ENCODE data around the gene RMDN3. TPM values are rescaled to one million over a fixed set of nuclear protein-coding genes. Genes with fewer than 3 reads are reported as not detected.

RMDN3 gene
- total and polyA plus RNA-seq, 9 of the 15 experiments (the other 6 are each of a cell fraction or from before 2014, with no cell fraction given): 8.1 to 38.2 (median 25.9) TPM

- no peak for TF ChIP-seq ZKSCAN8 (CRISPR knock-in tag; IDR thresholded peaks at IDR 0.05)
- TF ChIP-seq SMARCC2 (IDR thresholded peaks at IDR 0.05; ENCODE audit: low read depth): no peak; the same call in 1 of the 2 replicates
- TF ChIP-seq EWSR1 (IDR thresholded peaks at IDR 0.05; ENCODE audit: borderline replicate concordance, low read depth, partially characterized antibody): no peak
- TF ChIP-seq TFAP4 (CRISPR knock-in tag; IDR thresholded peaks at IDR 0.05; ENCODE audit: borderline replicate concordance): peak; percentile 98
- TF ChIP-seq ZC3H8 (IDR thresholded peaks at IDR 0.05): no peak
Observed at GRCh38 chr15:40694688-40695468, 60.2 kb downstream of the RMDN3 start, which contains the start of gene RAD51 (continued).

- DNase-seq (ENCODE audit: extremely low read depth in 1 of 4, low spot score in 3 of 4) (peak in 1 of 4 experiments; percentile 29), ATAC-seq (no peak), FAIRE-seq (no peak)
- ChIA-PET POLR2A (interaction anchor here (0.6 to 2.8 kb wide), 19 partner anchors 9 to 536 kb away, joined by 3 to 13 read pairs (median 4); partner anchors contain the start of genes GCHFR and SPINT1), CTCF (ENCODE audit: low intra/inter-chr PET ratio) (interaction anchor here (0.5 kb wide), 1 partner anchor 15 kb away, joined by 3 read pairs; no protein-coding TSS in a partner anchor)
- no TSS peak for BruUV-seq (replicated peaks)
- Histone ChIP-seq H3K9me3 (replicated peaks; ENCODE audit: control insufficient read depth, insufficient read depth, low read depth, low read length) (no peaks in the 10 kb centered on the region), H3K4me1 (replicated peaks in 1 of 2; ENCODE audit: control insufficient read depth in 2 of 2, insufficient read depth in 2 of 2, low read length in 2 of 2) (peaks cover 5 to 14% of the 10 kb centered on the region in 2 experiments; a peak in 4 of 5 replicates), H2AFZ (ENCODE audit: low read depth, low read length) (peak overlapping the region; percentile 93), H3K27ac (ENCODE audit: extremely low read depth, low read depth, low read length) (peak overlapping the region; percentile 90), H3K79me2 (ENCODE audit: control insufficient read depth, insufficient read depth, low read length) (peaks cover 48% of the 10 kb centered on the region), H4K20me1 (replicated peaks; ENCODE audit: control insufficient read depth, insufficient read depth, low read length) (no peaks in the 10 kb centered on the region), H3K36me3 (ENCODE audit: control insufficient read depth, insufficient read depth, low read length) (peaks cover 19% of the 10 kb centered on the region; the same call in 2 of the 3 replicates), H3K9me1 (ENCODE audit: control insufficient read depth, insufficient read depth, low read length) (no peaks in the 10 kb centered on the region), H3K4me3 (peak overlapping the region; percentile 54), H3K9ac (ENCODE audit: insufficient read depth in 1 of 2, low read depth in 2 of 2, low read length in 2 of 2) (peak overlapping the region; percentile 86 to 99), H3K27me3 (ENCODE audit: control insufficient read depth in 2 of 2, insufficient read depth in 2 of 2, low read length in 2 of 2) (no peaks in the 10 kb centered on the region), H3K4me2 (ENCODE audit: insufficient read depth, low read length) (peak overlapping the region; percentile 88)
- in situ Hi-C loops (cut with MboI) (no loop called here), intact Hi-C loops (cut with micrococcal nuclease) (loop anchor here (5.0 kb wide), 1 partner anchor 102 kb away; the partner anchor contains the start of gene KNL1)
- WGBS (ENCODE audit: insufficient coverage, low coverage, missing lambda C conversion rate): 11% methylated on average over 31 of the region's 31 CpGs
- no peak for TF ChIP-seq FOXA1 (IDR thresholded peaks at IDR 0.05; ENCODE audit: borderline replicate concordance)
- 0 out of 2 replicates have a peak, but pooled peaks have one; percentile 15 for TF ChIP-seq CREB3L1 (IDR thresholded peaks at IDR 0.05; ENCODE audit: borderline replicate concordance, low read depth)
- TF ChIP-seq ZNF76 (CRISPR knock-in tag; IDR thresholded peaks at IDR 0.05; ENCODE audit: borderline replicate concordance): 0 out of 2 replicates have a peak, but pooled peaks have one; percentile 7
- TF ChIP-seq TEAD4 (IDR thresholded peaks at IDR 0.05; ENCODE audit: low read length): peak; percentile 74
- TF ChIP-seq TEAD4 (CRISPR knock-in tag; IDR thresholded peaks at IDR 0.05; ENCODE audit: borderline replicate concordance): no peak; the same call in 1 of the 2 replicates
- 0 out of 2 replicates have a peak, but pooled peaks have one; percentile 25 for TF ChIP-seq ELF4 (CRISPR knock-in tag; IDR thresholded peaks at IDR 0.05)
- peak; percentile 53; the same call in 1 of the 2 replicates for TF ChIP-seq THRB (CRISPR knock-in tag; conservative IDR thresholded peaks at IDR 0.05)
- peak in 1 of 2 experiments; percentile 20; a peak in 1 of 4 replicates for TF ChIP-seq KDM1A (IDR thresholded peaks at IDR 0.05)
Observed at GRCh38 chr15:40693904-40694687, 61.0 kb downstream of the RMDN3 start.

Measured in K562 (cell line).